Activated T-cell treated with anti-CD3 and anti-CD28 coated beads for 48 hours (primary cell): ENCODE results near the gene TRAT1.
"Not testable (repeated sequence)": the region's sequence is repeated elsewhere in the genome, so short reads cannot be mapped to it uniquely, and the experiment has no call there.

Experiments
- DNase-seq: peaks from one replicate; pipeline ENCODE4 v3.0.0-alpha.2; 2020; ENCODE audit warnings: low read depth

TRAT1 gene

GRCh38 chr3:108822123-108822897, at the start of gene TRAT1:
Gene TRAT1 (plus strand): TSS chr3:108822786. CDS start chr3:108822928, 142 bp downstream.
- no peak for DNase-seq

DNA sequence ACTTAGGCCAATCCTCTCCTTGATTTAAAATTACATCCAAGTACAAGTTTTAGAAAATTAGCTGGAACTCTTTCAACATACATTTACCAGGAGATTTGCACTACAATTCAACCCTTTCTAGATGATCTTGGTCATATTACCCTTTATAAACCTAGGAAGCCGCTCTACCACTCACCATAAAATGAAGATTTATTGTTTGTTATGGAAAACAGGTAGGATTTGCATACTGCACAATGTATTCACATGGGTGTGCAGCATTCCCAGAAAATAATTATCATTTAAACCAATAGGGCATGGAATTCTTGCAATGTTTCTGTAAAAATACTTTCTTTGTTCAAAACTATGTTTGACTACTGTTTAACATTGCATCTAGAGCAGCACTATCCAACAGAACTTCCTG, 46.9 kb upstream of the TRAT1 start:
- no peak for DNase-seq

- no peak for DNase-seq
Measured at GRCh38 chr3:108779496-108779895, 43.1 kb upstream of the TRAT1 start.

- DNase-seq, result peak; percentile 4
Measured at GRCh38 chr3:108780235-108780634, 42.4 kb upstream of the TRAT1 start.

DNA sequence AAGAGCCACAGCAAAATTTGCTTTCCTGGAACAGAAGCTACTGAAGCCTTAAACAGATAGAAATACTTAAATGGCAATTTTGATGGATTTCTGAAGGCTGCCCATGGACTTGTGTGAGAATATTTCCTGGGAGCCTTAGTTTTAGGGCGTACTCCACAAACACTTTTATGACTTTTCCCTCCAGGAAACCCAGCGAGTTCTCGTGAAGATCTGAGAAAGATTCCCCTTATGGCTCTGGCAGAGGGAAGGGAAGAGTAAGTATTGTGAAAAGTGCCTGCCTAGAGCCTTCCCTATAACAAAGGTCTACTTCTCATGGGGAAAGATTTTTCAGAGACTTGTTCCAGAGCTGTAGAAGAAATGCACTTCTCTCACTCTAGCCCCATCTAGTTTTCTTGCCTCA, 31.1 kb upstream of the TRAT1 start:
- no peak for DNase-seq

DNA sequence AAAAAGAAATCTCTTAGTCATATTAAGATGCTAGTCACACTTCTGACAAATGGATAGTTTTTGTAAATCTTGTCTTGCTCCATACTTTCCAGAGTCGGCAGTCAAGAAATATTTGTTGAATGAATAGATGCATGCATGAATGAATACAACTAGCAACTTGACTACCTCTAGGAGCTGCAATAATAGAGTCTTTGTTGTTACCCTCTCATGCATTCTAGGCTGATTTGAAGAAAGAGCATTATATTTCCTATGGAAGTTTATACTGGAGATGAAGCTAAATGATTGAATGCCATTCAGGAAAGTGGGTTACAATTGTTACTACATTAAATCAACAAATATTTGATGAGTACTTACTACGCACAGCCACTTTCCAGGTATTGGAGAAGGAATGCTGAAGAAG, 18.1 kb upstream of the TRAT1 start:
- no peak for DNase-seq

DNA sequence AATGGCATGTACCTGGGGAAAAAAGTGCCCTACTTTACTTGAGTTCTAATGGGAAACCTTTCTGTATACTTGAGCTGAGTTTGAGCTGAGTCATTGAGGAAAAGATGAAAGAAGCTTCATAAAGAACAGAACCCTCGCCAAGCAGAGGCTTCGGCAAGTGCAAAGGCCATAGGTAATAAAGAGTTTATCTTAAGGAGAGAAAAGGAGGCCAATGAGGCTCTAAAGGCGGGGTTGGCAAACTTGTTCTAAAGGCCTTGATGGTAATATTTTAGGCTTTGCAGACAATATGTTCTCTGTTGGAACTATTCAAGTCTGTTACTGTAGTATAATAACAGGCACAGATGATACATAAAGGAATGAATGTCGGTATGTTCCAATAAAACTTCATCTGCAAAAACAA, 17.6 kb upstream of the TRAT1 start:
- no peak for DNase-seq

DNA sequence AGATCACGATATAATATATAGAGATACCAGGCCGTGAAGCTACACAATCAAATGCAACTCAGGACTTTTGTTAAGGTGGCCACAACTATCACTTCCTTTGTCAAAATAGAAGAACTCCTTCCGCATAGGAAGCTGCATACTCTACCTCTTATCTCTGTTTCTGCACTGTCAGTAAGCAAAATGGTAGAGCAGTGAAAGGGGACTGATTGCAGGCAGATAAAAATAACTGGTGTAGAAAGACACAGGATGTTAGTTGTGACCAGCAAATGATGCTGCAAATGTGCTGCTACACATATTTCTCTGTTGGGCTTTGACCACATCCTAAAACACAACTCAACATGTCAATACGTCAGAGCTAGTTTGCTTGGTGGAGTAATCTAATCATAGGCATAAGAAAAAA, 16.3 kb upstream of the TRAT1 start:
- DNase-seq, result no peak

GRCh38 chr3:108818404-108818803, 4.2 kb upstream of the TRAT1 start:
- no peak for DNase-seq

GRCh38 chr3:108820586-108820985, 2.0 kb upstream of the TRAT1 start:
- DNase-seq, result no peak

GRCh38 chr3:108823227-108823626, 641 bp downstream of the TRAT1 start:
- no peak for DNase-seq

DNA sequence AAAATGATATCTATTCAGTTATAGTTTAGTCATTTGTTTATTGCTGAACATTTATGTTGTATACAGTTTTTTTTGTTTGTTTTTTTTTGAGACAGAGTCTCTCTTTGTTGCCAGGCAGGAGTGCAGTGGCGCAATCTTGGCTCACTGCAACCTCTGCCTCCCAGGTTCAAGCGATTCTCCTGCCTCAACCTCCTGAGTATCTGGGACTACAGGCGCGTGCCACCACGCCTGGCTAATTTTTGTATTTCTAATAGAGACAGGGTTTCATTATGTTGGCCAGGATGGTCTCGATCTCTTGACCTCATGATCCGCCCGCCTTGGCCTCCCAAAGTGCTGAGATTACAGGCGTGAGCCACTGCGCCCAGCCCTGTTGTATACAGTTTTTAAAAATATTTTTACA, 1.2 kb downstream of the TRAT1 start:
- DNase-seq, result not testable (repeated sequence)

DNA sequence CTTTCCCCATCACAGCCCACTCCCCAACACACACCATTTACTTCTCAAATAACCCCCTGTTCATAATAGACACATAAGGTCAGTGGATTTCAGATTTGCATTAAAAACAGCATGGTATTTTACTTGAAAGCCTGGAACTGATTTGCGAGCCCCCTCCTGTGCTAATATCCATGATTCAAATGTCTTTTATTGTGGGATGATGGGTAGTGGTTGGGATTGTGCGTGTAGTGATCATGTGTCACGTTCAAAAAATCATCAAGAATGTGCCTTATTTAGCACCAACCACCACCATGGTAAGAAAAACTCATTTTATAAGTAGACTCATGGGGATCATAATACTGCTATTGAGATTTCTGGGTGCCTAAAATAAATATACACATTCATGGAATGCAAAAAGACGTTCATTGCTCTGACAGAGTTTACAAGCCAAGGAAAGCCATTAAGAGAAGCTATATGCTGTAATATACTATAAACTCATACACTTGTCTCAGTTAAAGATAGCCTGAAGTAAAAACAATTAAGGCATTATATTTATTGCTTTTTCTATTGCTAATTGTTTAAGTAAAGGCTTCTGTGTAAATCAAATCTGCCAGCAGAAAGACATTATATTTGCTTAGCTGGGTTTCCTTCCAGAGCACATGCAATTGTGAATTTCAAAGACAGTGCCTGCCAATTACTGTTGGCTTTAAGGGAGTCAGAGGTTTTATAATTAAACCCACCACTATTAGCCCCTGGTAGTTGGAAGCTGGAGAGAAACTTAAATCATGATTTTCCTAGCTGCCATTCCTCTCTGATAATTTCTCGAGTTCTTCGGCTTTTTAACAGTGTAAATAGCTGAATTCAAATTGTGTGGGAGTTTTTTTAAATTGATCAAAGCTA, 4.0 kb downstream of the TRAT1 start:
- no peak for DNase-seq

DNA sequence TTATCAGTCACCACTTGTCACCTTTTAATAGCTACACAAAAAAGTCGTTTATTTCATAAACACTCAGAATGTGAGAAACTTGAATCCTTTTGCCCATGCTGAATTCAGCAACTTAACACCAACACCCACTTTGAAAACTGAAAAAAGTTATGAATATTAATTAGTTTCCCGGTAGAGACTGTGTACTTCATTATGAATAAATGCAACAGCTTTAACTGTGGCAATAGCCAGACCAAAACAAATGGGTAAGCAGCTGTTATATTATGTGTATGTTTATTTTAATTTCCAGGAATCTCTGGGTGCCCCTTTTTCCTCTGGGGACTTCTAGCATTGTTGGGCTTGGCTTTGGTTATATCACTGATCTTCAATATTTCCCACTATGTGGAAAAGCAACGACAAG, 7.8 kb downstream of the TRAT1 start:
- no peak for DNase-seq

GRCh38 chr3:108830991-108831614, 8.5 kb downstream of the TRAT1 start:
- DNase-seq, result no peak

GRCh38 chr3:108833611-108834010, 11.0 kb downstream of the TRAT1 start:
- no peak for DNase-seq

GRCh38 chr3:108834551-108834950, 12.0 kb downstream of the TRAT1 start:
- DNase-seq, result no peak

- DNase-seq, result no peak
Measured at GRCh38 chr3:108835101-108835500, 12.5 kb downstream of the TRAT1 start.

- DNase-seq, result peak; percentile 39
Measured at GRCh38 chr3:108838436-108838835, 15.8 kb downstream of the TRAT1 start.

DNA sequence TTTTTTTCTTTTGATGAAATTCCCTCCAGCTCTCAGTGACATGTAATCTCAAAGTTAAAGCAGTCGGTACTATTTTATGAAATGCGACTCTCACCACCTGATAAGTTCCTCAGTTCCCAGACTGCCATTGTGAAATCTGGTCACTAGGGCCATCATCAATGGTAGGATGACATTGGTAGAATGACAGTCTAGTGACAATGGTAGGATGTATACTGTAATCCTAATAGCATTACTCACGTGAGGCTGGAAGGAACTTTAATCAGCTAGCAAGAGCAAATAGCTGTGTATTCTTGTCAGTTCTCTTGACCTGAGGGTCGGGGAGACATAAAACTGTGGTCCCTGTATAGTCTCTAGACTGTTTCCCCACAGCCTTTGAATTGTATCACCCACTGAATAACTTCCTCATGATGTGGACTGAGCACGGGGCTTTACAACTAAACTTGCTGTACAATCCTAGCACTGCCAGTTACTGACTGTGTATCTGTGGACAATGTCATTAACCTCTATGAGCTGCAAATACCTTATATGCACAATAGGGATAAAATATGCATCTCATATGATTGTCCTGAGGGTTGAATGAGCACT, 23.2 kb downstream of the TRAT1 start:
- DNase-seq, result no peak

DNA sequence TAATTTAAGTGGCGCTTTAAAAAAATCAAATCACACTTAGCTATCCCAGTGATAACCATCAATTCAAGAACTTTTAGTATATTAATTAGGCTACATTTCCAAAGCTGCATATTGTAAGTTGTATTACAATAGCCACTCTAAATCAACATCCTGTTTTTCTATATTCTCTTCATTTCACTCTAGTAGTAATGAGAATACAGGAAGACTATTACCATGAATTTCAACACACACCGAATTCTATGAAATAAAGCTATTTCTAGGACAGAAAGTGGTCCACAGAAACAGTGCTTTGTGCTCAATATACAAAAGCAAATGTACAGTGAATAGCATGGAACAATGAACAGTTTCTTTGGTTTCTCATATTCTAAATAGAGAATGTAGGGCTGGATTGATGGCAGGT, 24.6 kb downstream of the TRAT1 start:
- no peak for DNase-seq

DNA sequence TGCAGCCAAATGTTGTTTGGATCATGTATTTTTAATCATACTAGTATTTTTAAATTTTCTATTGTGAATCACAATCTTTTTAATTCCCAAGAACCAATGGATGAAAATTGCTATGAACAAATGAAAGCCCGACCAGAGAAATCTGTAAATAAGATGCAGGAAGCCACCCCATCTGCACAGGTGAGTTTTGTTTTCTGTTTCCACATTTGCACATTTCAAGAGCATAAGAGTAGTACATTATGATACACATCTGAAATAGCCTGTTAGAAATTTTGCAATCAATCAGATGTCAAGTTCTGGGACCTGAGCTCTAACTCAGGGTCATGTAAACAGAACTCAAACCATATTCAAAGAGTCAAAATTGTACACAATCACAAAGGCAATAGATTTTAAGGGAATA, 26.5 kb downstream of the TRAT1 start:
- DNase-seq, result no peak
